H9 (cell line): ENCODE measurements around the gene PSPC1. TPM values are rescaled to one million over a fixed set of nuclear protein-coding genes. Genes with fewer than 3 reads are reported as not detected.

Experiments used
- DNase-seq: peaks from one replicate; pipeline ENCODE4 v3.0.0-alpha.2; 2017
- H2AFZ ChIP-seq: one replicate; pipeline ENCODE4 v1.6.1; 2013; ENCODE audit warnings: mild to moderate bottlenecking, low read length, control low read depth, moderate library complexity
- H2AK5ac ChIP-seq: 2 replicates; pipeline ENCODE4 v1.6.1; 2013; ENCODE audit warnings: low read length, control low read depth, mixed read lengths; ENCODE audit not compliant: insufficient read length
- H2BK120ac ChIP-seq: one replicate; pipeline ENCODE4 v1.6.1; 2013; ENCODE audit warnings: low read depth, mild to moderate bottlenecking, low read length, control low read depth, inconsistent platforms; ENCODE audit not compliant: poor library complexity, severe bottlenecking
- H2BK12ac ChIP-seq: 2 replicates; pipeline ENCODE4 v1.6.1; 2013; ENCODE audit warnings: low read length, control low read depth, mixed read lengths, low read depth; ENCODE audit not compliant: insufficient read length
- H2BK15ac ChIP-seq: 2 replicates; pipeline ENCODE4 v1.6.1; 2013; ENCODE audit warnings: low read depth, low read length, control low read depth
- H2BK20ac ChIP-seq: one replicate; pipeline ENCODE4 v1.6.1; 2013; ENCODE audit warnings: low read depth, mild to moderate bottlenecking, low read length, control low read depth, inconsistent platforms; ENCODE audit not compliant: poor library complexity, severe bottlenecking
- H2BK5ac ChIP-seq: 2 replicates; pipeline ENCODE4 v1.6.1; 2013; ENCODE audit warnings: low read length, control low read depth, mixed read lengths; ENCODE audit not compliant: insufficient read length
- H3K14ac ChIP-seq: 2 replicates; pipeline ENCODE4 v1.6.1; 2013; ENCODE audit warnings: low read length, control low read depth; ENCODE audit not compliant: insufficient read depth
- H3K18ac ChIP-seq: 2 replicates; pipeline ENCODE4 v1.6.1; 2013; ENCODE audit warnings: low read depth, mild to moderate bottlenecking, mixed read lengths, low read length, control low read depth; ENCODE audit not compliant: insufficient read length
- H3K23ac ChIP-seq: 2 replicates; pipeline ENCODE4 v1.6.1; 2013; ENCODE audit warnings: low read length, control low read depth, mixed read lengths, low read depth; ENCODE audit not compliant: insufficient read length
- H3K23me2 ChIP-seq: 2 replicates; pipeline ENCODE4 v1.6.1; 2013; ENCODE audit warnings: low read depth, mild to moderate bottlenecking, mixed read lengths, low read length, control low read depth; ENCODE audit not compliant: insufficient read length, poor library complexity, severe bottlenecking
- H3K27ac ChIP-seq: 2 replicates; pipeline ENCODE4 v1.5.1; 2013; ENCODE audit warnings: low read length, control low read depth, mixed read lengths, low read depth; ENCODE audit not compliant: insufficient read length
- H3K27me3 ChIP-seq: 2 replicates; pipeline ENCODE4 v1.6.1; 2013; ENCODE audit warnings: low read length, control low read depth, inconsistent platforms; ENCODE audit not compliant: insufficient read depth
- H3K4ac ChIP-seq: 2 replicates; pipeline ENCODE4 v1.6.1; 2013; ENCODE audit warnings: low read depth, mild to moderate bottlenecking, control low read depth, inconsistent platforms, low read length, moderate library complexity
- H3K4me1 ChIP-seq: 2 replicates; pipeline ENCODE4 v1.6.1; 2013; ENCODE audit warnings: low read length, control low read depth, inconsistent platforms; ENCODE audit not compliant: insufficient read depth
- H3K4me2 ChIP-seq: 2 replicates; pipeline ENCODE4 v1.6.1; 2013; ENCODE audit warnings: low read length, control low read depth, mixed read lengths; ENCODE audit not compliant: insufficient read length, insufficient read depth
- H3K56ac ChIP-seq: 2 replicates; pipeline ENCODE4 v1.6.1; 2013; ENCODE audit warnings: low read depth, mild to moderate bottlenecking, mixed read lengths, low read length, control low read depth; ENCODE audit not compliant: insufficient read length
- H3K79me1 ChIP-seq: 2 replicates; pipeline ENCODE4 v1.6.1; 2013; ENCODE audit warnings: low read depth, mild to moderate bottlenecking, moderate library complexity, low read length, control low read depth, inconsistent platforms; ENCODE audit not compliant: insufficient read depth, poor library complexity, severe bottlenecking
- H3K79me2 ChIP-seq: 2 replicates; pipeline ENCODE4 v1.6.1; 2013; ENCODE audit warnings: low read length, control low read depth, inconsistent platforms; ENCODE audit not compliant: insufficient read depth
- H3K9ac ChIP-seq: 2 replicates; pipeline ENCODE4 v1.6.1; 2013; ENCODE audit warnings: low read length, control low read depth, mixed read lengths; ENCODE audit not compliant: insufficient read length; ENCODE audit errors: extremely low read depth
- H3K9me3 ChIP-seq: one replicate; pipeline ENCODE4 v1.6.1; 2013; ENCODE audit warnings: low read depth, low read length, inconsistent platforms; ENCODE audit not compliant: control insufficient read depth
- H3T11ph ChIP-seq: one replicate; pipeline ENCODE4 v1.6.1; 2013; ENCODE audit warnings: mild to moderate bottlenecking, low read length, control low read depth, inconsistent platforms
- H4K20me1 ChIP-seq: one replicate; pipeline ENCODE4 v1.6.1; 2013; ENCODE audit not compliant: control insufficient read depth, insufficient read length, insufficient read depth
- H4K5ac ChIP-seq: 2 replicates; pipeline ENCODE4 v1.6.1; 2013; ENCODE audit warnings: low read depth, mild to moderate bottlenecking, mixed read lengths, low read length, control low read depth; ENCODE audit not compliant: insufficient read length
- H4K8ac ChIP-seq: replicated peaks from 2 replicates; pipeline ENCODE4 v1.6.1; 2013; ENCODE audit warnings: low read length, control low read depth, mixed read lengths, low read depth; ENCODE audit not compliant: insufficient read length
- H4K91ac ChIP-seq: 2 replicates; pipeline ENCODE4 v1.6.1; 2013; ENCODE audit warnings: low read depth, mild to moderate bottlenecking, moderate library complexity, mixed read lengths, low read length, control low read depth; ENCODE audit not compliant: insufficient read length
- H3K27ac Mint-ChIP-seq, 3 experiments: 2 replicates in 2 of 3; 3 replicates in 1 of 3; pipeline ENCODE4 v1.8.0; 2020 to 2021; ENCODE audit warnings: mixed read lengths in 3 of 3, mild to moderate bottlenecking in 1 of 3, moderate library complexity in 1 of 3
- H3K27me3 Mint-ChIP-seq: 2 replicates; pipeline ENCODE4 v1.8.0; 2021; ENCODE audit warnings: low read depth, mild to moderate bottlenecking, moderate library complexity, mixed read lengths
- H3K36me3 Mint-ChIP-seq, 3 experiments: 2 replicates in 2 of 3; 3 replicates in 1 of 3; pipeline ENCODE4 v1.8.0; 2020 to 2021; ENCODE audit warnings: low read depth in 3 of 3, mixed read lengths in 3 of 3; ENCODE audit not compliant: insufficient read depth in 1 of 3
- H3K4me1 Mint-ChIP-seq, 2 experiments: 2 replicates each; pipeline ENCODE4 v1.8.0; 2020; ENCODE audit warnings: mixed read lengths in 2 of 2
- H3K4me3 Mint-ChIP-seq, 2 experiments: 2 replicates in 1 of 2; 3 replicates in 1 of 2; pipeline ENCODE4 v1.8.0; 2020 to 2021; ENCODE audit warnings: mild to moderate bottlenecking in 2 of 2, mixed read lengths in 2 of 2, moderate library complexity in 1 of 2
- H3K9me3 Mint-ChIP-seq, 2 experiments: 2 replicates in 1 of 2; 3 replicates in 1 of 2; pipeline ENCODE4 v1.8.0; 2020; ENCODE audit warnings: mild to moderate bottlenecking in 2 of 2, mixed read lengths in 2 of 2, moderate library complexity in 1 of 2
- CTCF ChIP-seq: fragments of 200-600 bp; sonication (generic); conservative IDR thresholded peaks from 3 replicates; pipeline ENCODE4 v1.8.0; 2021; ENCODE audit warnings: antibody characterized with exemption, mild to moderate bottlenecking
- WGBS: extraction: QIAGEN DNeasy Blood & Tissue Kit; methylation state at CpG from one replicate; pipeline ENCODE4 v1.1.7; 2013; ENCODE audit warnings: missing lambda C conversion rate, low lambda C conversion rate, mixed read lengths; ENCODE audit not compliant: insufficient read length; ENCODE audit errors: extremely low coverage; 5-methylcytosine and 5-hydroxymethylcytosine counted together
- total RNA-seq: library from RNA; stranded (reverse); gene quantifications from 2 replicates; pipeline ENCODE4 v1.2.1, GENCODE V29; 2021

The PSPC1 gene
- total RNA-seq, 1 experiment from 2014 or later = 134 TPM

- Histone ChIP-seq H3K4me1 (peaks cover 2% of the 10 kb centered on the region; the same call in 1 of the 2 replicates), H3K27ac (no peak overlapping the region), H4K91ac (no peak overlapping the region), H3K4ac (no peak overlapping the region), H3K23ac (no peak overlapping the region), H3K4me2 (no peak overlapping the region), H3K79me1 (no peaks in the 10 kb centered on the region), H3K9me3 (no peaks in the 10 kb centered on the region), H3K9ac (no peak overlapping the region), H3K23me2 (no peaks in the 10 kb centered on the region), H2AFZ (no peak overlapping the region), H3K79me2 (no peaks in the 10 kb centered on the region), H3K14ac (no peak overlapping the region), H4K5ac (no peak overlapping the region), H2BK15ac (no peak overlapping the region), H2BK12ac (no peak overlapping the region), H2BK5ac (no peak overlapping the region), H3K56ac (no peak overlapping the region), H4K20me1 (no peaks in the 10 kb centered on the region), H2BK20ac (no peak overlapping the region), H3K27me3 (no peaks in the 10 kb centered on the region), H3K18ac (no peak overlapping the region), H2AK5ac (no peak overlapping the region), H2BK120ac (no peak overlapping the region), H4K8ac (no peak overlapping the region), H3T11ph (no peak overlapping the region)
- no peak overlapping the region for H3K4me3 Mint-ChIP-seq
- WGBS = no CpG with 5 or more reads among the region's 7 CpGs
- no peak overlapping the region for H3K27ac Mint-ChIP-seq
- peaks cover 3% of the 10 kb centered on the region in 2 experiments; a peak in 2 of 5 replicates for H3K9me3 Mint-ChIP-seq
- no peak for TF ChIP-seq CTCF
- peaks cover 13 to 14% of the 10 kb centered on the region in 2 experiments for H3K4me1 Mint-ChIP-seq
- H3K27me3 Mint-ChIP-seq = no peaks in the 10 kb centered on the region
- peak; percentile 35 for DNase-seq
- no peaks in the 10 kb centered on the region for H3K36me3 Mint-ChIP-seq
Observed at GRCh38 chr13:19791953-19792537, 9.3 kb upstream of the PSPC1 start.
